ENCODE data around the gene UBXN1.

Gene UBXN1

GRCh38 chr11:62726156-62726914, 47.5 kb upstream of the UBXN1 start:
- TF ChIP-seq CTCF (IDR thresholded peaks at IDR 0.05; ENCODE audit: extremely low read depth, insufficient read depth, missing control alignments) = no peak
- no peak for DNase-seq (ENCODE audit: low spot score)
- in situ Hi-C loops (cut with MboI; ENCODE audit: low pct_unique_long_range_greater_than_20kb, low sequenced_read_pairs, unreplicated experiment) = no loop called here

DNA sequence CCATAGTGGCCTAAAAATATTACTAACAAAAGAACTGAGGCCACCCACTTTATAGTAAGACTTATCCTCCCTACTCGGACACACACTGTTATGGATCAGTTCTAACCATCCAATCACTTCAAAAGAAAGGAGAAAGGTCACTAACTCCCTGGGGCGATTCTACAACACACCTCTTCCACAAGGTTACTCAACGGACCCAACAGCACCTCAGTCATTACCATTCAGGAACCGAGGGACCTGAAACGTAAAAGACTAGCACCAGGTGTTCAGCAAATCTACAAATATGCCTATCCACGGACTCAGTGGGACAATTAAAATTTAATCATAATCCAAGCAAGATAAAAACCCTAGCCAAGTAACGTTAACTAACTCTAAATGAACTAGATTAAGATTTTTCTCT, 46.8 kb upstream of the UBXN1 start:
- no peak for TF ChIP-seq CTCF (IDR thresholded peaks at IDR 0.05; ENCODE audit: extremely low read depth, insufficient read depth, missing control alignments)
- DNase-seq (ENCODE audit: low spot score) = no peak
- in situ Hi-C loops (cut with MboI; ENCODE audit: low pct_unique_long_range_greater_than_20kb, low sequenced_read_pairs, unreplicated experiment) = no loop called here

GRCh38 chr11:62724171-62724570, 45.3 kb upstream of the UBXN1 start:
- no peak for DNase-seq (ENCODE audit: low spot score)
- in situ Hi-C loops (cut with MboI; ENCODE audit: low pct_unique_long_range_greater_than_20kb, low sequenced_read_pairs, unreplicated experiment) = no loop called here
- no peak for TF ChIP-seq CTCF (IDR thresholded peaks at IDR 0.05; ENCODE audit: extremely low read depth, insufficient read depth, missing control alignments)

DNA sequence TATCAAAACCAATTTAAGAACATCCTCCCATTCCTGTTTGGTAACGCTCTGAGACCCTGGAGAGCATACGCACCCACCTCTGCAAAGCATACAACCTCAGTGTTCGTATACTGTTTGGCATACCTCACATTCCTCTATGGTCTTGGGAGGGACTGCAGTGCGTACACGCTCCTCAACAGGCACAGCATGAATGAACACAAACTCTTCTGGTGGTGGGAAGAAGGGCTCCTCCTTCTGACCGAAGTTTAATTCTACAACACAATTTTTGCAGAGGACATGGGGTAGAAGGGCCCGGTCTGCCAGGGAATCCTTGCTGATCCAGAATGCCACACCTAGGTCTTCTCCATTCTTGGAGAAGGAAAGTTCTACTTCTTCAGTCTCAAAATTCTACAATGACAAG, 43.1 kb upstream of the UBXN1 start:
- in situ Hi-C loops (cut with MboI; ENCODE audit: low pct_unique_long_range_greater_than_20kb, low sequenced_read_pairs, unreplicated experiment) = no loop called here
- DNase-seq (ENCODE audit: low spot score) = no peak
- TF ChIP-seq CTCF (IDR thresholded peaks at IDR 0.05; ENCODE audit: extremely low read depth, insufficient read depth, missing control alignments) = no peak

GRCh38 chr11:62719302-62719978, 40.6 kb upstream of the UBXN1 start:
- no peak for DNase-seq (ENCODE audit: low spot score)
- in situ Hi-C loops (cut with MboI; ENCODE audit: low pct_unique_long_range_greater_than_20kb, low sequenced_read_pairs, unreplicated experiment) = no loop called here
- TF ChIP-seq CTCF (IDR thresholded peaks at IDR 0.05; ENCODE audit: extremely low read depth, insufficient read depth, missing control alignments) = no peak

DNA sequence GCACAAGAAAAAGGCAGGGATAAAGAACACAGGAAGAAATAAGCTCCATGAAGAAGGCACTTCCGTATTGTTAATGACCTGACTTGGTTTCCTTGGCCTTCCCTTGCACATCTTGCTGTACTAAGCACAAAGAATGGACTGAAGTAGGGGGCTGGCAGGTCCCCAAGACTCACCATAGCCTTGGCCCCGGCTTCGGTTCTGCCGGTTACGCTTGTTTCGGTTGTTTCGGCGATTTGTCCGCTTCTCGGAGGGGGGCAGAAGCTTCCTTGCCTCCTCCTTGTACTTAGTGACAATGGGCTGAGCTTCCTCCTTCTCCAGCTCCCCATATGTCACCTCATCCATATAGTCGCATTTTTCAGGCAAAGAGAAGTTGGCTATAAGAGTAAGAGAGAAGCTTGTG, 37.9 kb upstream of the UBXN1 start:
- in situ Hi-C loops (cut with MboI; ENCODE audit: low pct_unique_long_range_greater_than_20kb, low sequenced_read_pairs, unreplicated experiment) = no loop called here
- no peak for DNase-seq (ENCODE audit: low spot score)
- no peak for TF ChIP-seq CTCF (IDR thresholded peaks at IDR 0.05; ENCODE audit: extremely low read depth, insufficient read depth, missing control alignments)

Measured in GM13977 (cell line).